Measurements from ENCODE around the gene MAGI2. TPM values are rescaled to one million over a fixed set of nuclear protein-coding genes. Genes with fewer than 3 reads are reported as not detected.

MAGI2 gene
- total RNA-seq, 2 donors from 2014 or later, result 0.08 to 0.19 TPM

DNA sequence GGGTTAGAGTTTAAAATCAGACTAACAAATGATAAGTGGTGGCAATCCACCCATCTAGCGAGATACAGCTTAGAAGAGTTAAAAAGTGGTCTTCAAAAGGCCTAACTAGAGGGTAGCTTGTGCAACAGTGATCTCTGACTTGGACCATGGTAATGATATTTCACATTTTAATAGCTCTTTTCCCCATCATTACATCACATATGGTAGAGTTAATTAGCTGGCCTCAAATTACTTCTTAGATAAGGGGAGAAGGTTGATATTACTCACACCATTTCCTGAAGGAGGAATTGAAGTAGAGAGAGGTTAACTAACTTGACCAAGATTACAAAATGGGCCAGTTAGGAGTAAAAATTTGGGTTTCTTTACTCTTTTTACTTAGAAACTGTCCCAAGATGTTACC is 1431.3 kb downstream of the MAGI2 start:
- Mint-ChIP-seq H3K4me3 (no peak overlapping the region), H3K27me3 (peaks cover 7 to 12% of the 10 kb centered on the region in 2 donors), H3K4me1 (ENCODE audit: low read depth in 2 of 2) (peaks cover 8 to 13% of the 10 kb centered on the region in 2 donors), H3K27ac (no peak overlapping the region), H3K36me3 (no peaks in the 10 kb centered on the region), H3K9me3 (no peaks in the 10 kb centered on the region)
- DNase-seq (ENCODE audit: low spot score) (no peak), ATAC-seq (no peak)

DNA sequence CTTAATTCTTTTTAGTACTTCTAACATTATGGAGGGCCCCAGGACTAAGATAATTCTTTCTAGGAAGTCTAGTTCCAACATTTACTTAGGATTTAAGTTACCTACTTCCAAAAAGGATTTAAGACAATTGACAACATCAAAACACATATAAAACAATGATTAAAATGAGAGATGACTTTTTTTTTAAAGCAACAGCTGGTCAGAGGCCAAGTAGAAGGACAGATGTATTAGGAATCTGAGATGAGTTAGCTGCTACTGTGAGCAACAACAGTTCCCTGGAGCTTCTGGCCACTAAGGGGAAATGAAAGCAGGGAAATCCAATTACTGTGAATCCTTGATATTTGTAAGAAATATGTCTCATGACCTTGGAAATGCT is 1432.6 kb downstream of the MAGI2 start:
- Mint-ChIP-seq H3K36me3 (no peaks in the 10 kb centered on the region), H3K27me3 (peaks cover 7 to 17% of the 10 kb centered on the region in 2 donors), H3K27ac (peak overlapping the region; percentile 69 to 72), H3K4me3 (peak overlapping the region; percentile 81), H3K9me3 (no peaks in the 10 kb centered on the region), H3K4me1 (ENCODE audit: low read depth in 2 of 2) (peaks cover 8 to 13% of the 10 kb centered on the region in 2 donors)
- ATAC-seq, result no peak
- no peak for DNase-seq (ENCODE audit: low spot score)

DNA sequence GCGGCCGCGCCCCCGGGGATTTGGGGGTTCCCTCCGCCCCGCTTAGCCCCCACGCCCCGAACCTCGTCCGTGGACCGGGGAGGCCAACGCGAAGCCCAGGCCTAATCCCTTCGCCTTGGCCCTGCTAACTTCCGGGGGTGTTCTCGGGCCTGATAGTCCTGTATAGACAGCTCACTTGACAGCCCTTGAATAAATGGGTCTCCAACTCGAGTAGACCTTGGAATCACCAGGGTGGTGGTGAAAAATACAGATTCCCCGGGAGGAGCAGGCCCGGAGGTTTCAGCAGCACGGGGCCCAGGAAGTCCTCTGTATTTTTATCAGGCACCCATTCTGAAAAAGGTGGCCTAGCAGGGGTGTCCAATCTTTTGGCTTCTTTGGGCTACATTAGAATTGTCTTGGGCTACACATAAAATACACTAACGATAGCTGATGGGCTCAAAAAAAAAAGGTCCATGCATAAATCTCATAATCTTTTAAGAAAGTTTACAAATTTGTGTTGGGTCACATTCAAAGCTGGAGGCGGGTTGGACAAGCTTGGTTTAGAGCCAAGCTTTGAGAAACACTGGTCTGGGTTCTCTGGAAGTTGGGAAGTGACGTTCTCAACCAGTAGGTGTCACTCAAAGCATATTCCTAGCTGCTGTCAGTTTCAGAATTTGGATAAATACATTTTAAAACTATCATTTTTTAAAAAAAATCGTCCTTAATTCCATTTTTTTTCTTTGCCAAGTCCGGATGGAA is 1433.2 kb downstream of the MAGI2 start:
- peak overlapping the region; percentile 69 to 72 for H3K27ac Mint-ChIP-seq
- ATAC-seq (peak in 1 of 2 donors; percentile 49), DNase-seq (ENCODE audit: low spot score) (no peak)
- peaks cover 7 to 14% of the 10 kb centered on the region in 2 donors for H3K27me3 Mint-ChIP-seq
- peaks cover 8 to 13% of the 10 kb centered on the region in 2 donors for H3K4me1 Mint-ChIP-seq (ENCODE audit: low read depth in 2 of 2)
- no peaks in the 10 kb centered on the region for H3K36me3 Mint-ChIP-seq
- no peaks in the 10 kb centered on the region for H3K9me3 Mint-ChIP-seq
- peak overlapping the region; percentile 81 for H3K4me3 Mint-ChIP-seq

- no peaks in the 10 kb centered on the region for H3K9me3 Mint-ChIP-seq
- DNase-seq (ENCODE audit: low spot score) (peak; percentile 83), ATAC-seq (peak; percentile 91 to 93)
- peak overlapping the region; percentile 69 to 72 for H3K27ac Mint-ChIP-seq
- H3K36me3 Mint-ChIP-seq, result no peaks in the 10 kb centered on the region
- H3K27me3 Mint-ChIP-seq, result peaks cover 7 to 18% of the 10 kb centered on the region in 2 donors
- H3K4me1 Mint-ChIP-seq (ENCODE audit: low read depth in 2 of 2), result peaks cover 8 to 13% of the 10 kb centered on the region in 2 donors
- H3K4me3 Mint-ChIP-seq, result peak overlapping the region; percentile 81
These were observed 1433.9 kb downstream of the MAGI2 start for GRCh38 chr7:78019447-78020135.

DNA sequence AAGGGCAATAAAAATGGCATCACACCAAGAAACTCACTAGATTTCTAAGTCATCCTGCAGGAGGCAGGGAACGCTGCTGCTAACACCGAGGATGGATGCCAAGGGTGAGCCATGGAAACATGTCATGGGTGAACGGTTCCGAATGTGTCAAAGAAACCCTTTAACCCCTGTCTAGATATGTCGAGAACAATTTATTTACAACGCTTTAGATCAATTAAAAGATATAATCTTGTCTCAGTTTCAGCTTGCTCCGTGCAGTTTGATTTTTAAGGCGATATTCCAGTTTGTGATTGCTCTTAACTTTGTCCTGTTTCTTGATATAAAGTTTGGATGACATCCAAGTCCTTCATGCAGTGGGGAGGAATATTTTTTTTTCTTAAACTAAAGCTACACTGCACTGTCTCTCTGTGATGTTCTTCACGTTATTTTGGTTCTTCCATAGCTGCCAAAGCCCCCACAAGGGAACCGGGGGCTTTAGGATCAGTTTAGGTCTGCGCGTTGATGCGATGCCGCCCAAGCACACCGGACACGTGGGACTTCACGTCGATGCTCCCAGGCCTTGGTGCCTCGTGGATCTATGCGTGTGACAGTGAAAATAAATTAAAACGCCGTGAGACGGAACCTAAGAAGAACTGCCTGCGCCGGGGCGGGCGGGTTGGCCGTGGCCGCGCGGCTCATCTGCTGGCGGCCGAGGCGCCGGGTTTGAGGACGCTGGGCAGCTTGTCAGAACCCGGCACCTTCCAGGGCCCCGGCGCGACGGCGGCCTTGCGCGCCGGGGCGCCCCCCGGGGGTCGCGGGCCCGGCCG is 1434.6 kb downstream of the MAGI2 start:
- Mint-ChIP-seq H3K36me3 (no peaks in the 10 kb centered on the region), H3K27me3 (peaks cover 7 to 18% of the 10 kb centered on the region in 2 donors), H3K4me3 (peak overlapping the region; percentile 80), H3K9me3 (no peaks in the 10 kb centered on the region), H3K4me1 (ENCODE audit: low read depth in 2 of 2) (peaks cover 8 to 13% of the 10 kb centered on the region in 2 donors), H3K27ac (peak overlapping the region in 1 of 2 donors; percentile 44)
- ATAC-seq, result peak in 1 of 2 donors; percentile 41
- no peak for DNase-seq (ENCODE audit: low spot score)

DNA sequence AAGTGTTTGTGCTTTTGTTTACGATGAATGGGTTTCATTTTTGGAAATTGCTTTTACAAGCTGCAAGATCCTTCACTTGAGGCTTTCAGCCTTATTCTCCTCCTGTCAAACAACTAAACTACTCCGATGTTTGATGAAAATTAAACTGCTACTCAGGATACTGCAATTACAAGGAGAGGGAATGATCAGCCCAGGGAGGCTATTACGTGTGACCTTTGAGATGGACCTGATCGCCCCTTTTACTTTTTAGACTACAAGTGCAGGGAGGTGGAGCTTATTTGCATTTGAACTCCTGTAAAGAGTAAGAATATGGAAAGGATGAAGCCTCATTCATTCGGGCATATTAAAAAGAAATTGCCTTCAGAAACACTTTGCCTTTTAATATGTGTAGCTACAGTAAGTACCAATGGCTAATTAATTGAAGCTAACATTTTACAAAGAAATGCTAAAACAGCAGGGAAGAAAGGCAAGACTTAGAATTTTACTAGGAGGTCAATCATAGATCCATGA is 1435.8 kb downstream of the MAGI2 start:
- no peak for ATAC-seq
- peak overlapping the region; percentile 50 for H3K4me3 Mint-ChIP-seq

DNA sequence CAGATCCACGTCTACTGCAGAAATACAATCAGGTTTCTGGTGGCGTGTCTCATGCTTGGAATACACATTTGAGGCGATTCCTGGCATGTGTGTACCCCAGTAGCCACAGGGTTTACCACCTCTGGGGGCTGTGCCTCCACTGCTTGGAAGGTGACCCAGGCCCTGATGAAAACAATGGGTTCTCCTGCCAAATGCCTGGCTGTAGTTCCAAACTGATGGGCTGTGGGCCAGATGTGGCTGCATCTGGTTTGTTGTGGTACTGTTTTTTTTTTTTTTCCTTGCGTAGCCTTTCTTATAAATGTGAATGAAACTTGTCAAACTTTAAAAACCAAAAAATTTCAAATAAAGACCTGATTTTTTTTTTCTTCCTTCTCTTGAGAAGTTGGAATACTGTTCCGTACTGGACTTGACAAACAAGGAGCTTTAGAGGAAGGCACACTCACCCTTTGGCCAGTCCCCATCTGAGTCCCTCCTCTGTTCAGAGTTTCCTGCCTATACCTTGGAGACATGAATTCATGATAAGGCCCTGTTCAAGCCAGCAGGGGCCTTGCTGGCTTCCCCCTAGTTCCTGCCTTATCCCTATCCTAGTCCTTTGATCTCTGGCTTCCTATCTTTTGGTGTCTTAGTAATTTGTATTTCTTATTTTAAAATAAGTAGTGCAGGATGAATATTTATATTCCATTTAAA is 1437.8 kb downstream of the MAGI2 start:
- Mint-ChIP-seq H3K4me3 (no peak overlapping the region), H3K36me3 (no peaks in the 10 kb centered on the region), H3K27ac (no peak overlapping the region), H3K4me1 (ENCODE audit: low read depth in 2 of 2) (peaks cover 8 to 13% of the 10 kb centered on the region in 2 donors), H3K27me3 (peaks cover 26 to 30% of the 10 kb centered on the region in 2 donors), H3K9me3 (no peaks in the 10 kb centered on the region)
- ATAC-seq, result no peak
- DNase-seq (ENCODE audit: low spot score), result no peak

More for the DNA sequence above, 1435.8 kb downstream of the MAGI2 start:
- Mint-ChIP-seq H3K9me3 (no peaks in the 10 kb centered on the region), H3K27ac (no peak overlapping the region), H3K36me3 (no peaks in the 10 kb centered on the region), H3K4me1 (ENCODE audit: low read depth in 2 of 2) (peaks cover 8 to 13% of the 10 kb centered on the region in 2 donors), H3K27me3 (peaks cover 19 to 26% of the 10 kb centered on the region in 2 donors)
- no peak for DNase-seq (ENCODE audit: low spot score)

- peaks cover 26 to 30% of the 10 kb centered on the region in 2 donors for H3K27me3 Mint-ChIP-seq
- H3K36me3 Mint-ChIP-seq, result no peaks in the 10 kb centered on the region
These were observed 1439.1 kb downstream of the MAGI2 start for GRCh38 chr7:78014401-78014800.

GRCh38 chr7:78013386-78013785 is 1440.1 kb downstream of the MAGI2 start:
- H3K4me3 Mint-ChIP-seq, result no peak overlapping the region
- peaks cover 26 to 27% of the 10 kb centered on the region in 2 donors for H3K27me3 Mint-ChIP-seq
- H3K27ac Mint-ChIP-seq, result no peak overlapping the region
- H3K4me1 Mint-ChIP-seq (ENCODE audit: low read depth in 2 of 2), result peaks cover under 1 to 2% of the 10 kb centered on the region in 2 donors
- ATAC-seq (no peak), DNase-seq (ENCODE audit: low spot score) (no peak)
- H3K9me3 Mint-ChIP-seq, result no peaks in the 10 kb centered on the region
- no peaks in the 10 kb centered on the region for H3K36me3 Mint-ChIP-seq

More at GRCh38 chr7:78014401-78014800, 1439.1 kb downstream of the MAGI2 start:
- Mint-ChIP-seq H3K4me1 (ENCODE audit: low read depth in 2 of 2) (peaks cover 6 to 7% of the 10 kb centered on the region in 2 donors), H3K9me3 (no peaks in the 10 kb centered on the region), H3K4me3 (no peak overlapping the region), H3K27ac (no peak overlapping the region)
- ATAC-seq (no peak), DNase-seq (ENCODE audit: low spot score) (no peak)

DNA sequence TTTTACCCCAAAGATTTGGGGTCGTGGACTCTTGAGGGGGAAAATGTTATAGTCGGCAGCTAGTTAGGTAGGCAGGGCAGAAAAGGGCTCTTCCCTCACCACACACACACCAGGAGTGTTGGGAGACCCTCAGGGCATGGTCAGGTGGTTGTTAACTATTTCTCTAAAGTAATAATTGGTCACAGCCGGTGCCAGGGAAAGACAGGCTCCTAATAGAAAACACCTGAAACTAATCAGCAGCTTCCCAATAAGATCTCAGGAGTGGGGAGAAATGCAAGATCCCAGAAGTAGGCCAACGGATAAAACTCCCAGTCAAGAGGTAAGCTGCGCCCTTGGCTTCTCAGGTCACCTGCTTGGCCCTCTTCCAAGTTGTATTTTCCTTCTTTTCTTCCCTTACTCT is 1441.8 kb downstream of the MAGI2 start:
- no peaks in the 10 kb centered on the region for H3K4me1 Mint-ChIP-seq (ENCODE audit: low read depth in 2 of 2)
- no peak overlapping the region for H3K4me3 Mint-ChIP-seq
- H3K27ac Mint-ChIP-seq, result no peak overlapping the region
- DNase-seq (ENCODE audit: low spot score), result no peak
- no peak for ATAC-seq
- no peaks in the 10 kb centered on the region for H3K36me3 Mint-ChIP-seq
- H3K9me3 Mint-ChIP-seq, result no peaks in the 10 kb centered on the region
- H3K27me3 Mint-ChIP-seq, result peaks cover 18 to 26% of the 10 kb centered on the region in 2 donors

DNA sequence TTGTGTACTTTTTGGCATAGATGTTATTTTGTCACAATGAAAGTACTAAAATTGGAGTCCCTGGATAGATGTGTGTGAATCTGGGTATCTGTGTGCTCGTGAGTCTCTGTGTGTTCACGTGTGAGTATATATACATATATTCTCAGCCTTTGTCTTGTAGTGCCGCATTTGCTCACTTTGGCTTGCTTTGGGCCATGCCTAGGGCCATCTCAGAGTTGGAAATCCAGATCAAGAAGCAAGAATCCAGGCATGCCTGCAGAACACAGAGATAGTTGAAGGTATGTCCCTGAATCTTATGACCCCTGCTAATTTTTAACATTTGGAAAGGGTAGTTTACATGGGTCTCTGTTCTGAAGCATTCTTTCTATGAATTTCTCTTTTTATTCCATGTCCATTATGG is 1446.2 kb downstream of the MAGI2 start:
- Mint-ChIP-seq H3K27me3 (peaks cover 2 to 5% of the 10 kb centered on the region in 2 donors), H3K36me3 (no peaks in the 10 kb centered on the region), H3K4me1 (ENCODE audit: low read depth in 2 of 2) (no peaks in the 10 kb centered on the region), H3K9me3 (no peaks in the 10 kb centered on the region), H3K4me3 (no peak overlapping the region), H3K27ac (no peak overlapping the region)
- no peak for ATAC-seq
- DNase-seq (ENCODE audit: low spot score), result no peak

DNA sequence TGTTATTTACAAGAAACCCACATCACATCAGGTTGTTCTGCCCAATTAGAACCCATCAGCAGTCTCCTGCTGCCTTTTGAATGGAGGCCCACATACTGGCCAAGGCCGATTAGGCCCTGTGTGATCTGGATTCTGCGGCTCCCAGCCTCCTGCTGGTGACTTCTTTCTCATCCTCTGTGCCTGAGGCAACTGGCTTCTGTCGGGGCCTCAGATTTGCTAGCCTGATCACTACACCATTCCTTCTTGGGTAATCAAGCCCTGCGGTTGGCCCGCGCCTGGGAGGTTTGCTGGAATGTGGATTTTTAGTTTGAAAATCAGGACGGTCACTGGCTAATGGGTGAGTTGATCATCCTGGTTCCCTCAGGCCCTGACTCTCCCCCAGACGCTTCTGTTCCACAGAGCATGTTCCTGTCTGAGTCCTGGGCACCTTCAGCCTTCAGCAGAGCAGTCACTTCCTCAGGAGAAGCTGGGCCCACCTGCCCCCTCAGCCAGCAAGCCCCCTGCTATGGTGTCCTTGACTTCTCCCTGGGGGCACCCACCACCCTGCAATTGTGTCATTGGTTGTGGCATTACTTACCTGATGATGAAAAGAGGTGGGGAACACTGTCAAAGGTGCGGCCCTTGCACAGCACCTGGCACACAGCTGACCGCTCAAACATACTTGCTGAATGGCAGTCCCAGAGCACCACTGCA is 1447.3 kb downstream of the MAGI2 start:
- ATAC-seq (peak in 1 of 2 donors; percentile 38), DNase-seq (ENCODE audit: low spot score) (no peak)
- no peaks in the 10 kb centered on the region for H3K36me3 Mint-ChIP-seq
- H3K4me3 Mint-ChIP-seq, result no peak overlapping the region
- H3K27me3 Mint-ChIP-seq, result peaks cover 0 to 5% of the 10 kb centered on the region in 2 donors
- no peaks in the 10 kb centered on the region for H3K4me1 Mint-ChIP-seq (ENCODE audit: low read depth in 2 of 2)
- H3K9me3 Mint-ChIP-seq, result no peaks in the 10 kb centered on the region
- H3K27ac Mint-ChIP-seq, result no peak overlapping the region
